Measurements from ENCODE around the gene CPD.
"Not testable (repeated sequence)": the region's sequence is repeated elsewhere in the genome, so short reads cannot be mapped to it uniquely, and the experiment has no call there.

The CPD gene

DNA sequence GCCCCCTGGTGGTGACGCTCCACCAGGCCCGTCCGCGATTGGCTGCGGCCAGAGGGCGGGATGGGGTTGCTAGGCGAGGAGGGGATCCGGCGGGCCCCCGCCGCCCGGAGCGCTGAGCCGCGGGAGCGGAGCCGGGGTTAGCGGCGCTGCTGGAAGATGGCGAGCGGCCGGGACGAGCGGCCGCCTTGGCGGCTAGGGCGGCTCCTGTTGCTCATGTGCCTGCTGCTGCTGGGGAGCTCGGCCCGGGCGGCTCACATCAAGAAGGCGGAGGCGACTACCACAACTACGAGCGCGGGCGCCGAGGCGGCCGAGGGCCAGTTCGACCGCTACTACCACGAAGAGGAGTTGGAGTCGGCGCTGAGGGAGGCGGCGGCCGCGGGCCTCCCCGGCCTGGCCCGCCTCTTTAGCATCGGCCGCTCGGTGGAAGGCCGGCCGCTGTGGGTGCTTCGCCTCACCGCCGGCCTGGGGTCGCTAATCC lies at the start of gene CPD:
Gene CPD (plus strand): TSS at position 103 of the 478 bp plus-strand sequence. CDS start 54 bp downstream, at position 157.
- DNase-seq = peak; percentile 98

DNA sequence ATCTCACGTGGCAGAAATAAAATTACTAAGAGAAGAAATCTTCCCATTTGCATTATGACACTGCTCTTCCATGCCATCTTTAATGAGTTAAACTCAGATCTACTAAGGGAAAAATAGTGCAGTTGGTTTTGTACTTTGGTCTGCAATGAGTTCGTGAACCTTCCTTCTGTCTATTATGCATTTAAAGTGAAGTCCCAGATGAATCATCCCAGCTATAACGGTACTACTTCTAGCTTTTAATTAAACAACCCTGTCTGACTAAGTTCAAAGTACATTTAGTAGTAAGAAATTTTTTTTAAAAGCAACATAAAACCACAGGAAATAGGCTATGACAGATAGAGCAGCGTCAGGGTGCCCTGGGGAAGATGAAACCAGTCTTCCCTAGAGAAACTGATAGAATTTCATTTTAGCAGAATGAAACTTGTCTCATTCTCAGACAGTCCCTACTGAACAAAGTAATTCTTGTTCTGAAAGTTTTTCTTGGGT lies 46.6 kb upstream of the CPD start:
- no peak for DNase-seq

DNA sequence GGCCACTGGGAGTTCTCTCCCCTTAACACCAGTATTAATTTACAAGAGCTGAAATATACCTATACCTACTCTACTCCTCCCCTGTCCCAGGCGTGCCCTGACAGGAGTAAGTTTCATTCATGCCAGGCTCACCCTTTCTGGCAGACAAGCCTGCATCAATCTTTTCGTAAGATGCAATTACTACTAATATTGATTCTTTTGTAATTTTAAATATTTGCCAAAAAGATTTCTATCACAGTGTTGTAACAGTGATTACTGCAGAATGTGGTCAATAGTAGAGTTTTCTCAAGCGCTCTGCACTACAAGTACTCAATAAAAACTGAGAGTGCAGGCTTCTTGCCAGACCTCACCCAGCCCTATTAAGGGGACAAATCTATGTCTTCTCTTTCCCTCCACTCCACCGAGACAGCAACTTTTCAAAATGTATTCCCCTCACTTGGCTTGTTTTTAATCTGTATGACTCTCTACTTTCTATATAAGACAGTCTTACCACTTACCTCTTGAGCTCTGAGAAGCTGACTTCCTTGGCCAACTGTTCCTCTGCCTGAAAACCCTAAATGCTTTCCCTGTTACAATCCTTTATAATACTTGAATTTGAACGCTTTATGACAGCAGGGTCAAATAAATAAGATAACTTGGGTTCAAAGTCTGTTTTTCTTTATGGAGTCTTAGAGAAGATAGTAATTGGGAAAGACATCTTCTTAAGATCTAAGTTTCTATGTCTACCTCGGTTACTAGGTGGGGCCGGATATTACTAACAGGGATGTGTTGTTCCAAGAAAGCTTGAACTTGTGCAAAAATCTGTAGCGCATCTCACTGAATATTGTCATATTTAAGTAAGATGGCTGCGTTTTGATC lies 45.0 kb upstream of the CPD start, which contains the start of gene TMIGD1:
Gene TMIGD1 (minus strand): TSS at position 555 of the 858 bp plus-strand sequence. CDS start 1,924 bp downstream, outside the sequence.
- DNase-seq = no peak

DNA sequence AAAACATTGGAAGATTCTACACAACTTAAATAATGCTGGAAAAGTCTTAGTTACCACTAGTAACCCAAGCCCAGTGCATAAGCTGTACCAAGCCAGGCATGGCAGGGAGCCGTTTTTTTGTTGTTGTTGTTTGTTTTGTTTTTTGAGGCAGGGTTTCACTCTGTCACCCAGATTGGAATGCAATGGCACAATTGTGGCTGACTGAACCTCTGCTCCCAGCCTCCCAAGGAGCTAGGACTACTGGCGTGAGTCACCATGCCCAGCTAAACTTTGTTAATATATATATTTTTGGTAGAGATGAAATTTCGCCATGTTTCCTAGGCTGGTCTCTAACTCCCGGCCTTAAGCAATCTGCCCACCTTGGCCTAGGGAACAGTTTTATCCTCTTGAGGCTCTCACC lies 44.3 kb upstream of the CPD start:
- DNase-seq = no peak

DNA sequence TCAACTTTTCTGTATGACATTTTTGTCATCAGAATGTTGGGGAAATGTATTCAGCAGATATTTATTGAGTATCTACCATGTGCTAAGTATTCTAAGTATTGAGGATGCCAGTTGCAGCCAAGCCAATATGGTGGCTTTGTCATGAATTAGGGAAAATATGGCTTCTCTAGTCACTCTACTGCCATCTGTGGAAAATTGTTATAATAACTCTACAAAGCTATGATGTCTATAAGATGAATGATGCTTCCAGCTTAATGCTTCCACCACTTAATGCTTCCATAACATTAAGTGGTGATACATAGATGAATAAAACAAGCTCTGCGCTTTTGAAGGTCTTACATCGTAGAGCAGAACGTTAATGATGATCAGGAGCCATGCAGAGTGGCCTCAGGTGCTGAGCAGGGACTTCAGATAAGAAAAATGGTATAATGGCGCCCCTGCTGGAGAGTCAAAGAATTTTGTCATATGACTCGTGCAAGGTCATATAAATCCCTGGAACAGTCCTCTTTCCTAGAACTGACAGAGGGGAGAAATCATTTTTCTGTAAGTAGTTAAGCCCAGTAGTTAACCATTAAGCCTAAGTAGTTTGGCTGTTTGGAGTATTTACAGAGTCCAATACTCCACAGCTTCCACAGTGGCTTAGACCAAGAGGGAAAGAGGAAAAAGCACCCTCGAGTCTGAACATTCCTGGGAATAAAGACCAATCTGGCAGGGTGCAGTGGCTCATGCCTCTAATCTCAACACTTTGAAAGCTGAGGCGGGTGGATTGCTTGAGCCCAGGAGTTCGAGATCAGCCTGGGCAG lies 42.2 kb upstream of the CPD start:
- DNase-seq = no peak

DNA sequence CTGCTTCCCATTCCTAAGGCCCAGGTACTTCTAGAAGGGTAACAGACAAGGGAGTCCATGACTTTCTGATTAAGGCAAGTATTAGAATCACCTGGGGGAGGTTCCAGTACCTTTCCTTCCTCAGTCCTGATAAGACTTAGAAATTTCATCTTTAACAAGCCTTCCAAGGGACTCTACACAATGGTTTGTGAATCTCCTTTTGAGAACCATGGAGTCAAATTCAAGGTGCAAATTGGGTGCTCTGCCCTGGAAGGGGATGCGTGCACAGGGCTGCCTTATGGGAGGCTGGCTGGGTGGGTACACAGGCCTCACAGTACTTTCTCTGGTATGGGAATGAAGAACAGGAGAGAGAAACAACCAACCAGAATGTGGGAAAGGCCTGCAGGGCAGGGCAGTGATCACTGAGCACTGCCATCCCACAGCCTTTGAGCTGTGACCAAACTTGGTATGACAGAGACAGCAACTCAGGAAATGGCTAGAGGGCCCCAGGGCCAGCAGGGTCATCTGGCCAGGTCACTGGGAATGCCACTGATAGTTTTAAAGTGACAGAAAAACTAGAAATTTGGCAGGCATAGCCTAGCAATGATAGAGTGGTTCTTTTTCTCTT lies 41.2 kb upstream of the CPD start:
- DNase-seq = no peak

DNA sequence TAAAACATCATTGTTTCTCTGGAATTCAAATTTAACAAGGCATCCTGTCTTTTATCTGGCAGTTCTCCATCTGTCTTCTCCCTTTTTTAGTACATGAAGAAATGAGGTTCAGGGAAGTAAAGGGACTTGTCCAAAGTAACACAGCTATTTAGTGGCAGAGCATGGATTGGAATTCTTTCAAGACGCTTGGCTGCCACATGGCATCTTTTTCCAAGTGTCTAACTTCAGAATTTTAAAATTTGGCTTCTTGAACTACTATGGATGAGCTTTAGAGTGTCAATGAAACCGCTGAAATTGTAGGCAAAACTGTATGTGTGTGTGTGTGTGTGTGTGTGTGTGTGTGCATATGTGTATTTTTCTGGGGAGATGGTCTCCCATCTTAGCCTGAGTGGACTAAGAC lies 39.6 kb upstream of the CPD start:
- DNase-seq = no peak

DNA sequence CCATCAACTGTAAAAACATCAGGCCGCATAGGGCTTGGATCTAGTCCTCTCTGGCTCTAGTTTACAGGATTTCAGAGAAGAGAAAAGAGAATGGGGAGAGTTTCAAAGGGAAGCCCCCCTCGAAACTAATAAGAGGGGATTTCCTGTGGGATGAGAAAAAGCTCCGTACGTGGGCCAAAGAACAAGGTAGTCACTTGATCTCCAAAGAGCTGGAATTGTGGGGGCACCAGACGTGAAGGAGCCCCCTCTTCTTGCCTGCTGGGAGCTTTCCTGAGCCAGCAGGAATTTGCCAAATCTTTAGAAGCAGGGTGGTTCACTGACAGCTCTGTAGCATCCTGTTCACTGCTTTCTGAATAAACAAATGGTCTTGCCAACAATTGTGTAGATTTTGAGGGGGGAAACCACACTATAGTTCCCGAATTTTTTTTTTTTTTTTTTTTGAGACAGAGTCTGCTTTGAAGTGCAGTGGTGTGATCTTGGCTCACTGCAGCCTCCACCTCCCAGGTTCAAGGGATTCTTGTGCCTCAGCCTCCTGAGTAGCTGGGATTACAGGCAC lies 37.8 kb upstream of the CPD start:
- no peak for DNase-seq

DNA sequence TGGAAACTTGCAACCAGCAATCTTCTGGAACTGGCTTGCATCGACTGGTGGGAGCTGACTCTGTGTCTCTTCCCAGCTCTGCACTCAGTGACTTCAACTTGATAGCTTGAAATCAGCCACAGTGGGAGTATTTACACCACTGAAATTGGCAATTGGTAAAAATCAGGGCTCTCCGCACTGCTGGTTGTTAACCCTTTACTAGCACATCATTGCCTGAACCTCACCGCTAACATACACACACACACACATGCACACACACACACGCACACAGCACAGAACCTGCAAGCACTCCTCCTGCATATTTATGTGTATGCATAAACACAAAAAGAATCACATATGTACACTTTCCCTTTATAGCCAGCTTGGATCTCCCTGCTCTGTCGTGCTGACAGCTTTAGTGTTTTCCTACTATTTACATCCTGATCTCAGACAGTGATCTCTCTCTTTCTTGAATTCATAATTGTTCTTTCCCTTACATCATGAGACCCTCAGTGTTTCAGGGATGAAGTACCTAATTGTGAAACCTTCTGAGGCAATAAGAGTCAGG lies 37.0 kb upstream of the CPD start:
- no peak for DNase-seq

DNA sequence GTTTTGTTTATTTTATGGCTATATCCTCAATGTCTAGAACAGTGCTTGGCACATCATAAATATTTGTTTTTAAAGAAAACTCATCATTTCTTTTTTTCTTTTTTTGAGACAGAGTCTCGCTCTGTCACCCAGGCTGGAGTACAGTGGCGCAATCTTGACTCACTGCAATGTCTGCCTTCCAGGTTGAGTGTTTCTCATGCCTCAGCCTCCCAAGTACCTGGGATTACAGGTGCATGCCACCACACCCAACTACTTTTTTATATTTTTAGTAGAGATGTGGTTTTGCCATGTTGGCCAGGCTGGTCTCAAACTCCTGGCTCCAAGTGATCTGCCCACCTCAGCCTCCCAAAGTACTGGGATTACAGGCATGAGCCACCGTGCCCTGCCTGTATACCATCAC lies 35.5 kb upstream of the CPD start:
- not testable (repeated sequence) for DNase-seq

DNA sequence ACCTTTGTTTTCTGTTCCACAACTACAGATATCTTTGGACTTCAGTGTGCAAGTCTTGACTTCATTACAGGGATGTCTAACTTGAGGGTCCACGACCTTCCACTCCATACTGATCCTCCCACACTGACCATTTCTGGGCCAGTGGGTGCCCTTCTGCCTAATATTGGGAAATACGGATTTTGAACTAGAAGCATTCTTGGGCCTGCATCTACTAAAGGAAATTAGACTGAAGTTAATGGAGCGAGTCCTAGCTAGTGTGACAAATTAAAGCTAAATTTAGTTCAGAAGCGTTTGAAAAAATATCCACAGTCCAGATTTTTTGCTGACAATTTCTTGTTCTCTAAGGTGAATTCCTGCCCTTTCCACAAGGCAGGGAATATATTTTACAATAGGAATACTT lies 34.9 kb upstream of the CPD start:
- no peak for DNase-seq

DNA sequence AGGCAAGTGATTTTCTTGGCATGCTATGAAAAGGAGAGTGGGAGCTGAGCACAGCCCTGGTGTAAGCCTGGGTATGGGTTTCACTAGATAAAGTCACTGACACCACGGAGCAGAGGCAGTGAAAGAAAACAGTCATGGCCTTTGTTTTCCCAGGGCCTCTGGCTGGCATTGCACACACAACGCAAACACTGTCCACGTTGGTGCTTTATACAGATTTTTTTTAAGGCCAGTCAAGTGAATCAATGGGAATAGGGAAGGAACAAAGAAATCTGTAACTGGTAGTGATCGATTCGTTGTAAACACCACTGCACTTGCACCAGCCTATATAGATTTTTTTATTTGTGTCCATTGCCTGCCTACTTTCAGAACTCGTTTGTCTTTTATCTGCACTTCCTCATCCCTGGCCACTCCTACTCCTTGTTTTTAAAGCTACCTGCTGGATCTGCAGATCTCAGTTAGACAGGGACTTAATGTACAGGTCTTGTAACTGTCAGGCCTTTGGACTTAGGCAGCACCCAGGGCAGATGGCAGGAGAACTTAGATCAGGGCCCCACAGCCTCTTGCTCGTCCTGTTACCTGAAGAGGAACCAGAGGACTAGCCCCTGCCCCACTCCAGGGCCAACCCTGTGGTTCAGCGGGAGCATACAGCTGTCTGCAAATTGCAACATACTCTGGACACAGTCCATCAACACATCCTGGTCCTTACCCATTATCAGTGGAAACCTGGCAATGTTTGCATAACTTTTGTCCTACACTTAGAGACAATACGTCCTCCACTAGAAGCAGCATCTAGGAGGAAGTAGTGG lies 34.2 kb upstream of the CPD start:
- peak; percentile 18 for DNase-seq

DNA sequence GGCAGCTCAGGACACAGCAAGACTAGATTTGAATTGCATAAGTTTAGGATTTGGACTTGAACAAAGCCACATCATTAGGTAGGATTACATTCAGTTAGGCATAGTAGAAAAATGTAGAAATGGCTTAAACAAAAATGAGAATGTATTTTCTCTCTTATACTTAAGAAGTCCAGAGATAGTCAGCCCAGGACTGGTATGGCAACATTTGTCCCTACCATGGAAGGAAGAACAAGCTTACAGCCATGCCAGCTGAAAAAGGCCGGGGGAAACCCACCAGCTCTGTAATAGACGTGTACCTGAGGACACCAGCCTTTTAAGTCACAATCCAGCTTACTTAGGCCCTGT lies 33.7 kb upstream of the CPD start:
- DNase-seq = no peak

DNA sequence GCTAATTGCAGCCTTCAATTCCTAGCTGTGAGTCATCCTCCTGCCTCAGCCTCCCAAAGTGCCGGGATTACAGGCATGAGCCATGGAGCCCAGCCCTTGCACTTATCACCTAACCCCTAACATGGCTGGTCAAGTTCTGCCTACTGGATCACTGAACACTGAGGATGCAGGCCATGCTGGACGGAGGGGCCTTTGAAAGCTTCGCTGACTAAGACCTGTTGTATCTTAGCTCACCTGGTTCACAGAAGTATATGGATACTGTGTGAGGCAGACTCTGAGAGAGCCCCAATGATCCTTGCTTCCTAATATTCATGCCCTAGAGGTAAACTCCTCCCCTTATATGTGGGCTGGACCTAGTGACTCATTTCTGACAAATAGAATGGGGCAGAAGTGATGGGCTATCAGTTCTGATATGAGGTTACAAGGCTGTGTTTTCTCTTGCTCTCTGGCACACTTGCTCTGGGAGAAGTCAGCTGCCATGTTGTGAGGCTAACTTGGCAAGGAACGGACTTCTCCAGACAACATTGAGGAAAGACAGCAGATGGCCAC lies 33.1 kb upstream of the CPD start:
- DNase-seq = no peak

DNA sequence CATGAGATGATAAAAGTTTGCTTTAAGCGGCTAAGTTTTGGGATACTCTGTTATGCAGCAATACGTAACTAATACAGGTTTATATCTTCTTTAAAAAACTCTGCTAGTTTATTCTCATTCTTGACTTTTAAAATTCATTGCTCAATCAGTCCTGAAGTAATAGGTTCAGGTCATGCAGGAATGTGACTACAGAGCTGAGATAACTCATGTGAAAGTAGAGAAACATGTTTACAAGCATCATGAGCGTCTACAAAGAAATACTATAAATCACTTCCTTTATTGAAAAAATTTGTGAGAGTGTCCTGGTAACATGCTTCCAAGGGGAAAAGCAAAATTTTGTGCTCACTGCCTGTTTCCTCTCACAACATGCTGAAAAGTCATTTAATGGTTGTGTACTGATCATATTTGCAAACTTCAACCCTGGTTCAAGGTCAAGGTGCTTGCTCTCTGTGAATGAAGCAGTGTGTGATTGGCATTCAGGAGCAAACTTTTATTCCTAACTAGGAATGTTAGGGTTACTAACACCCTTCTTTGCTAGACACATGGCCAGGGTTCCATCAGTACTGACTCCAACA lies 32.4 kb upstream of the CPD start:
- DNase-seq = no peak

DNA sequence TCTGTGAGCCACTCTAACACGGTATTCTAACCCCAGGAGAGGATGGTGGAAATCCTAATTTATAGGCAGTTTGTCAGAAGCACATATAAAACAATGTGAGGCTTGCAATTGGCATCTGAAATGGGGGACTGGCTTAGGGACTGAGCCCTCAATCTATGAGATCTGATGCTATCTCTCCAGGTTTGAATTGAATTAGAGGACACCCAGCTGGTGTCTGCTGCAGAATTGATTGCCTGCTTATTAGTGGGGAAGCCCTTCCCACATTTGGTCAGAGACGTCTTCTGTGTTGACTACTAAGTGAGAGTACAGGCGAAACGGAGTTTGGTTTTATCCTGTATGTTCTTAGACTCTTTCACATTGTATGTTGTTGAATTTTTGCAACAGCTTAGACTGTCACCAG lies 31.2 kb upstream of the CPD start:
- DNase-seq = no peak

DNA sequence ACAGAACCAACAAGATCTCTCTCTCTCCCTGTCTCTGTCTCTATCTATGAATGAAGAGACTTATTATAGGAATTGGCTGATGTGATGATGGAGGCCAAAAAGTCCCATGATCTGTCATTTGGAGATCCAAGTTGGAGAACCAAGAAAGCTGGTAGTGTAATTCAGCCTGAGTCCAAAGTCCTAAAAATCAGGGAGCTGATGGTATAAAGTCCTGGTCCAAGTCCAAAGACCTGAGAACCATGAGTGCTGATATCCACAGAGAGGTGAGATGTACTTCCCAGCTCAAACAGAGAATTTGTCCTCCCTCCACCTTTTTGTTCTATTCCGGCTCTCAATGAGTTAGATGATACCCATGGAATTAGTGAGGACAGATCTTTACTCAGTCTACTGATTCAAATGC lies 29.5 kb upstream of the CPD start:
- DNase-seq = no peak

DNA sequence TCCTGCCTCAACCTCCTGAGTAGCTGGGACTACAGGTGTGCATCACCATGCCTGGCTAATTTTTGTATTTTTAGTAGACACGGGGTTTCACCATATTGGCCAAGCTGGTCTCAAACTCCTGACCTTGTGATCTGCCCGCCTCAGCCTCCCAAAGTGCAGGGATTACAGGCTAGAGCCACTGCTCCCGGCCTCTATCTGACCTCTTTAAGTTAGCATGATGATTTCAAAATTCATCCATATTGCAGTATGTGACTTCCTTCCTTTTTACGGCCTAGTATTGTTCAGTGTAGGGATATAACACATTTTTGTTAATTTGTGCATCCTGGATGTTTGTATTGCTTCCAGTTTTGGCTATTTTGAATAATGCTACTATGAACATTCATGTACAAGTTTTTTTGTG lies 27.5 kb upstream of the CPD start:
- not testable (repeated sequence) for DNase-seq

DNA sequence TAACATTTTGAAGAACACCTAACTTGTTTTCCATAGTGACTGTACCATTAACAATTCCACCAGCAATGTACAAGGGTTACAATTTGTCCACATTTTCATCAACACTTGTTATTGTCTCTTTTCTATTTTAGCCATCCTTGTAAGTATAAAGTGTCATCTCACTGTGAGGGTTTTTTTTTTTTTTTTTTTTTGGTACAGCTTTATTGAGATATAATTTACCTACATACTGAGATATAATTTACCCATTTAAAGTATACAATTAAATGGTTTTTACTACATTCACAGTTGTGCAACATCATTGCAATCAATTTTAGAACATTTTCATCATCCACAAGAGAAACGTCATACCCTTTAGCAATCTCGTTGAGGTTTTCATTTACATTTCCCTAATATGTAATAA lies 27.0 kb upstream of the CPD start:
- DNase-seq = no peak

DNA sequence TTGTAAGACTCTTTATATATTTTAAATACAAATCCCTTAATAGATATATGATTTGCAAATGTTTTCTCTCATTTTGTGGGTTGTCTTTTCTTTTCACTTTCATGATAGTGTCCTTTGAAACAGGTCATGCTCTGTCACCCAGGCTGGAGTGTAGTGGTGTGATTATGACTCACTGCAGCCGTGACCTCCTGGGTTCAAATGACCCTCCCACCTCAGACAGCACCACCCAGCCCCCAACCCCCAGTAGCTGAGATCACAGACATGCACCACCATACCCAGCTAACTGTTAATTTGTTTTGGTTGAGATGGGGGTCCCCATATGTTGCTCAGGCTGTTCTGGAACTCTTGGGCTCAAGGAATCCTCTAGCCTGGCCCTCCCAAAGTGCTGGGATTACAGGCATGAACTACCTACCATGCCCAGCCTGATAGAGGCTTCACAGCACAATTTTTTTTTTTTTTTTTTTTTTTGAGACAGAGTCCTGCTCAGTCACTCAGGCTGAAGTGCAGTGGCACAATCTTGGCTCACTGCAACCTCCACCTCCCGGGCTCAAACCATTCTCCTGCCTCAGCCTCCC lies 26.4 kb upstream of the CPD start:
- no peak for DNase-seq

DNA sequence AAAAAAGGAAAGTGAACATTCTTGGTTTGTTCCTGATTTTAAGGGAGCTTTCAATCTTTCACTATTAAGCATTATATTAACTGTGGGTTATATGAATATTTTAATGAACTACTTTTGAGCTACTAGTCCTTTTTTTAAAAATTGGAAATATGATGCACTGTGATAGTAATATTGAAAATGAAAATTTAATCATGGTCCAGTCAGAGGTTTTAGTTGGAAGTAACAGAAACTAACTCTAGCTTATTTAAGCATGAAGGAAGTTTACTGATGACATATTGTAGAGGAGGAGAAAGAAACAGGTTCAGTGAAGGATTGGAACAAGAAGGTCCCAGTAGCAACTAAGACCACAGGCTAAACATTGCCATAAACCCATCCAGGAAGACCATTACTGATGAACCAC lies 24.0 kb upstream of the CPD start:
- DNase-seq = no peak

Measured in femur (tissue), 1 donor.